ENCODE data around the gene BTBD7. TPM values are rescaled to one million over a fixed set of nuclear protein-coding genes. Genes with fewer than 3 reads are reported as not detected.

Gene BTBD7, protein sequence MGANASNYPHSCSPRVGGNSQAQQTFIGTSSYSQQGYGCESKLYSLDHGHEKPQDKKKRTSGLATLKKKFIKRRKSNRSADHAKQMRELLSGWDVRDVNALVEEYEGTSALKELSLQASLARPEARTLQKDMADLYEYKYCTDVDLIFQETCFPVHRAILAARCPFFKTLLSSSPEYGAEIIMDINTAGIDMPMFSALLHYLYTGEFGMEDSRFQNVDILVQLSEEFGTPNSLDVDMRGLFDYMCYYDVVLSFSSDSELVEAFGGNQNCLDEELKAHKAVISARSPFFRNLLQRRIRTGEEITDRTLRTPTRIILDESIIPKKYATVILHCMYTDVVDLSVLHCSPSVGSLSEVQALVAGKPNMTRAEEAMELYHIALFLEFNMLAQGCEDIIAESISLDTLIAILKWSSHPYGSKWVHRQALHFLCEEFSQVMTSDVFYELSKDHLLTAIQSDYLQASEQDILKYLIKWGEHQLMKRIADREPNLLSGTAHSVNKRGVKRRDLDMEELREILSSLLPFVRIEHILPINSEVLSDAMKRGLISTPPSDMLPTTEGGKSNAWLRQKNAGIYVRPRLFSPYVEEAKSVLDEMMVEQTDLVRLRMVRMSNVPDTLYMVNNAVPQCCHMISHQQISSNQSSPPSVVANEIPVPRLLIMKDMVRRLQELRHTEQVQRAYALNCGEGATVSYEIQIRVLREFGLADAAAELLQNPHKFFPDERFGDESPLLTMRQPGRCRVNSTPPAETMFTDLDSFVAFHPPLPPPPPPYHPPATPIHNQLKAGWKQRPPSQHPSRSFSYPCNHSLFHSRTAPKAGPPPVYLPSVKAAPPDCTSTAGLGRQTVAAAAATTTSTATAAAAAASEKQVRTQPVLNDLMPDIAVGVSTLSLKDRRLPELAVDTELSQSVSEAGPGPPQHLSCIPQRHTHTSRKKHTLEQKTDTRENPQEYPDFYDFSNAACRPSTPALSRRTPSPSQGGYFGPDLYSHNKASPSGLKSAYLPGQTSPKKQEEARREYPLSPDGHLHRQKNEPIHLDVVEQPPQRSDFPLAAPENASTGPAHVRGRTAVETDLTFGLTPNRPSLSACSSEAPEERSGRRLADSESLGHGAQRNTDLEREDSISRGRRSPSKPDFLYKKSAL
- total RNA-seq (2014; rRNA removed; shearing (Covaris generic)): 13.7 and 16.8 TPM in 2 replicates
- polyA plus RNA-seq (2015; cell fraction: cytosol; rRNA removed): 12.8 and 15.4 TPM in 2 replicates
- polyA plus RNA-seq (2015; cell fraction: nucleus; rRNA removed): 14.1 and 14.6 TPM in 2 replicates

DNA sequence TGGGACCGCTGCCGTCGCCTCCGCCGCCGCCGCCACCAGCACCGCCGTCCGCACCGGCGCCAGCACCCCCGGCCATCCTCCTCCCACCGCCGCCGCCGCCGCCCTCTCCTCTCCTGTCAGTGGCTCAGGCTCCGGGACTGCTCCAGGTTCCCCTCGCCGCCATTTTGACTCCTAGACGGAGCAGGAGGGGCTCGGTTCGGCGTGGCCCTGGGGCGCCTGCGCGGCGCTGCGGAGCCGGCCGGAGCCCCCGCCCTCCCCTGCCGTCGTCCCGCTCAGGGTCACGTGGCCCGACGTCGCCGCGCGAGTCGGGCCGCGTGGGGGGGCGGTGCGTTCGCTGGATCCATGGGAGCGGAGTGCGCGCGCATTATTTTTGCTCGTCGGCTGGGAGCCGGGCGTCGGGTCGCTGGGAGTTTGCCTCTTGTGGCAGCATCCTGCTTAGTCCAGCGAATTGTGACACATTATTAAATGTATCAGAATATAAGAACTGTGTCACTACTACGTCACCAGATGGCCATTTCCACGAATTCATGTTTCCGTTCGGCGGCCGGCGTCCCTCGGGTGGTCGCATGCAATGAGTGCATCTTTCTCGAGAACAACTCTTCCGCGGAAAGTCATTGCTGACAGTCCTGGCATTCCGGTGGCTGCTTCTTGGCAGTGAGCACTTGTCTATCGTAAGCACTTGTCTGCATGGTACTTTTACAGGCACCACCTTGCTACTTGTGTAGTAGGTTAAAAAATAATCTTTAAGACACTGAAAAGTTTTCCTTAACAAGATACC is at the start of gene BTBD7:
Gene BTBD7, minus strand, starts transcription at position 184 of the 778 bp plus-strand sequence. CDS start 36,985 bp downstream, outside the sequence.
- peak; percentile 94 for DNase-seq (ENCODE audit: low read depth)

DNA sequence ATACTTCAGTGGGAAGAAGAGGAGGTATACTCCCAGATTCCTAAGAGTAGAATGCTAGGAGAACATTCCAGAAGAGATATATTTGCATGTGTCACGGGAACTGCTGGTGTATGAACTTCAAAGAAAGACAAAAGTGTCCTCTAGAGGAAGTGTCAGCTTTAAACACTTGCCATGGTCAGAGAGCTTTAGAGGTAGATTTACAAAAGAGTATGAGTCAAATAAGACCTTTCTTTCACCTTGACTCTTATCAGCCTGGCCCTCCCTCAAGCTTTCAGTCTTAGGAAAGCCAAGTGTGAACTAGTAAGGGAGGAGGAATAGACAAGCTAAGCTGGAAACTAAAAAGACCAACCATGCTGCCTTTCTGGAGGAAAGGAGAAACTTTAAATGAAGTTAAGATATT is 48.8 kb upstream of the BTBD7 start:
- DNase-seq (ENCODE audit: low read depth): no peak

DNA sequence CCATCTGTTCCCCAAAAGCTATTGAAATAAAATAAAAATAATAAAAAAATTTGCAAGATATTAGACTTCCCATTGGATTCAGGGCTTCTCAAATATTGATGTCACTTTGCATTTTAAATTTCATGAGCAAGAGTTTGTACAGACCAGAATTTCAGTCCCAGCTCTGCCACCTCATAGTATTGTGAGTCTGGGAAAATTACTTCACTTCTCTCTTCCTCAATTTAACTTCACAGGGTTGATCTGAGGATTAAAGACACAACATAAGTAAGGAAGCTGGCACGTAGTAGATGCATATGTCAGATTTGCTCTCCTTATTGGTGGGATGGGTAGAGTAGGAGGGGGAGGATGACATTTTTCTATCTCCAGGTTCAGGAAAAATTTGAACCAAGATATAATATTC is 47.0 kb upstream of the BTBD7 start:
- no peak for DNase-seq (ENCODE audit: low read depth)

DNA sequence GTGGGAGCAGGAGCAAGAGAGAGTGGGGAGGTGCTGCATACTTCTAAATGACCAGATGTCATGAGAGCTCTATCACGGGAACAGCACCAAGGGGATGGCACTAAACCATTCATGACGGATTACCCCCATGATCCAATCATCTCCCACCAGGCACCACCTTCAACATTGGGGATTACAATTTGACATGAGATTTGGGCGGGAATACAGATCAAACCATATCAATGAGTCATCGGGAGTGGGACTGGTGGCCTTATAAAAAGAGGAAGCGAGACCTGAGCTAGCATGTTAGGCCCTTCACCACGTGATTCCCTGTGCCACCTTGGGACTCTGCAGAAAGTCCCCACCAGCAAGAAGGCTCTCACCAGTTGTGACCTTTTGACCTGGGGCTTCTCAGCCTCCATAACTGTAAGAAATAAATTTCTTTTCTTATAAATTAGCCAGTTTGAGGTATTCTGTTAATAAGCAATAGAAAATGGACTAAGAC is 42.9 kb upstream of the BTBD7 start:
- peak; percentile 13 for DNase-seq (ENCODE audit: low read depth)

DNA sequence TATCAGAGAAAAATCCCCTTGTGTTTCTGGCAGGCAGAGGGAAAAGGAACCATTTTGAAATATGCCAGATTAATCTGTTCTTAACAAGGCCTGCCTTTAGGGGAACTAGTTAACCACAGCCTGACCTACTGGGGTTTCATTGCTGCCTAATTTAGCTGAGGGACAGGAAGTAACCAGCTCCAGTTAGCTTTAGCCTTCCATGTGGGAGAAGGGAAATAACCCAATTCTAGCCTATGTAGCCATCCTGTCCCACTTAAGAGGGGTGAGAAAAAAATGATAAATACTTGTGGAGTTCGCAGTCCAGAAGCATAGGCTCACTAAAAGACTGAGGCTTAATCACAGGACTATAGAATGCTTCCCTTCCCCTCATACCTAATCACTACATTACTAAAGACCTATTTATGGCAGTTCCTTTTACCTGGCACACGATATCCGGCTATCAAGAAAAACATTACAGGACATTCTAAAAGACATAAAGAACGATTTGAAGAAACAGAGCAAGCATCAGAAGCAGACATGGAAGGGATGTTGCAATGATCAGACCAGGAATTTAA is 37.0 kb upstream of the BTBD7 start:
- DNase-seq (ENCODE audit: low read depth): no peak

DNA sequence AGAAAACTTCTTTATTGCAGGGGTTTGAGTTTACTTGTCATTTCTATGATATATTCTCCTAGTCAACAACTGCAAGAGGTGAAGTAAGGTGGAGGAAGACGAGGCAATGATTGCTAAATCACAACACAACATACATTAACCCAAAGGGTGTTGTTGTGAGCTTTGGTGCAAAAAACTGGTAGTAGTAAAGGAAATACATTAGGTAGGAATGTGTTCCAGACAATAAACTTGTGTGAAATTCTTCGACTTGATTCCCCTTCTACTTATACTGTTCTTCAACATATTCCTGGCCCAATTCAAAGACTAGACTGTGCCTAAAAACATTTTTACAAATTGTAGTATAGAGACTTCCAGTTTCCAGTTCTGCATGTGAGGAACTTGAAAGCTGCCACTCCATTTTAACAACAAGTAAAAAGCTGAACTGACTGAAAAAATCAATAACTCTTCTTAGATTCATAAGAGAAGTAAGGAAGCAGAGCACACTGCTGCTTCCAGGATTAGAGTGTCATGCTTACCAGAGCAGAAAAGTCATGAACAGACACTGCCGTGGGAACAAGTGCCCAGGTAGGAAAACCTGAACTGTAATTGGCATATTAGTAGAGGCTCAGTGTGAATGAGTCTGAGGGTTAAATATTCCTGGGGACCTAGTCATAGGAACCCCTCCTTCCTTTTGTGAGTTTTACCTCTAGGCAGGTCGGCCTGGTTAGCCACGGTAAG is 36.3 kb upstream of the BTBD7 start:
- no peak for DNase-seq (ENCODE audit: low read depth)

DNA sequence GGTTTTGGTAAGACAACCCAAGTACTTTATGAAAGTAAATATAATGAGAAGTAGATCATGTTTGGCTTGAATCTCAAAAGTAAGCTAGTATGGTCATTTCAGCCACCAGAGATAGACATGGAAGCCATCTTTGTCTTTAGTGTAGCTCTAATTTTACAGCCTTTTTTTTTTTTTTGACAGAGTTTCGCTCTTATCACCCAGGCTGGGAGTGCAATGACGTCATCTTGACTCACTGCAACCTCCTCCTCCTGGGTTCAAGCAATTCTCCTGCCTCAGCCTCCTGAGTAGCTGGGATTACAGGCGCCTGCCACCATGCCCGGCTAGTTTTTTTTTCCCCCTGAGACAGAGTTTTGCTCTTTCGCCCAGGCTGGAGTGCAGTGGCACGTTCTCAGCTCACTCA is 22.0 kb upstream of the BTBD7 start:
- peak; percentile 60 for DNase-seq (ENCODE audit: low read depth)

DNA sequence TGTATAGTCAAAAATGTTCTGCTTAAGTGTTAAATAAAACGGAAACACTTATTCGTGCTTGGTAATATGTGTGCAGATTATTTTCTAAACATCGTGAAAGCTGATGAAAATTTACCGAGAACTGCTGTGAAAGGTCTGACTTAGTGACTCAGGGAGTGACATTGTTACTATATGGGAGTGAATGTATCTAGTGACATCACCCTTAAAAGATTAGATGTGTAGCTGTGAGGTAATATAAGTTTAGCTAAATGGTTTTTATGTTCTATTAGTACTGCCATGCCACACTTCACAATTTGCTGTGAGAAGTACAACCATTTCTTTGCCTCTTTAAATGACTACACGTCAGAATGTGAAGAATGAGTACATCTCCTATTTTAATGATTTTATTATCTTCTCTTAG is 15.5 kb upstream of the BTBD7 start:
- no peak for DNase-seq (ENCODE audit: low read depth)

DNA sequence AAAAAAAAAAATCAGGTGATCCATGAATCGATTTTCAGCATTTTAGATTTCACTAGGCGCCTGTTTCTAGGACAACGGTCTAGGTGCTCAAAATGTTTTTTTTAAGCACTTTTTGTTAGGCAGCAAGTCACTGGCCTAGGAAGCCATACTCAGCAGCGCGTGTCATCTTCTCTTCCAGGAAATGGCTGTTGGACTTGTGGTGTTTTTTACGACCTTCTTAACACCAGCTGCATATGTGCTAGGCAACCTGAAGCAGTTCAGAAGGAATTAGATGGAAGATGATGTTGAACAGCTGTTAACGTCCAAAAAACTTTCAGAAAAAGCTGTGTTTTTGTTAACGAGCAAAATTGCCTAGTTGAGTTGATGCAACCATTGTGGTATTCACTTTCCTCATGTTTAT is 15.0 kb upstream of the BTBD7 start:
- no peak for DNase-seq (ENCODE audit: low read depth)

DNA sequence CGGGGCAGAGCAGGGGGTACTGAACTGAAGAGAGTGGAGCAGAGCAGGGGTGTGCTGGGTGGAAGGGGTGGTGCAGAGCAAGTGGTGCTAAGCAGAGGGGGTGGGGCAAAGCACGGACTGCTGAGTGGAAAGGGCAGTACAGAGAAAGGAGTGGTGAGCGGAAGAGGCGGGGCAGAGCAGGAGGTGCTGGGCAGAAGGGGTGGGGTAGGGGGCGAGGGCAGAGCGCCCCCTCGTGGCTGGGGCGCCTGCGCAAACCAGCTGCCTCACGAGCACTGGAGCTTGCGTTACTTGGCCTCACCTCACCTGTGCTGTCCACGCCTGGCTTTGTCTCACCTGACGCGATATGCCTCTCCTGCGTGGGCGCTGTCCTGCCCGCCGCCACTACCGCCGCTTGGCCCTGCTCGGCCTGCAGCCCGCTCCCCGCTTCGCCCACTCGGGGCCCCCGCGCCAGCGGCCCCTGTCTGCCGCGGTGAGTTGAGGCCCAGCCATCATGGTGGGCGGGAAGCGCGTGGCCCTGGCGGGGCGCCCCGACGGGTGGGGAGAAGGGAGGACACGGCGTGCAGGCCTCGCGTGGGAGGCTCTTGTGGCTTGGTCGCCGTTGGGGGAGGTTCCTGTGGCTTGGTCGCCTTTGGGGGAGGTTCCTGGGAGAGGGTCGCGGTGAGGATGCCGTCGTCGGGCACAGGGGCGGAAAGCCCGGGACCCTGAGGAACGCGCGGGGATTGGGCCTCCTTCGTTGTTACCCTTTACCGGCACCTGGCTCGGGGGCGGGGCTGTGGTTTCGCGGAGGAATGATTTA is 14.3 kb upstream of the BTBD7 start, which contains the start of gene COX8C:
Gene COX8C, plus strand, starts transcription at position 257 of the 796 bp plus-strand sequence. Its CDS starts 87 bp downstream, at position 344.
- DNase-seq (ENCODE audit: low read depth): no peak

DNA sequence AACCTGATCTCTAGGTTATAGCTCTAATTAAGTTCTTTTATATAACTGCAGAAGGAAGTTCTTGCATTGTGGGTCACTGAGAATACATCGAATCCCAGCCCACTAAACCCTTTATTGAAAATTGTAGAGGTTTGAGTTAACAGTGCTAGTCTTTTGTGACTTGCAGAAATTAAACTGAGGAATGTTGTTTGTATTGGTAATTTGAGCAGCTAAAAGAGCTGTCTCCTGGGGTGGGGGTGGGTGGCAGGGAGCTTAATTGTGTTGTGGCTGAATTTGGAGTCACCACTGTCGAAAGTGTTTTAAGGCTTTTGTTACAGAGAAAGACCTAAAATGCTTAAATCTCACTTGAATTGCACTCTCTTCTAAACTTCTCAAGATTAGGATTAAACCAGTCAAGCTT is 11.0 kb upstream of the BTBD7 start:
- DNase-seq (ENCODE audit: low read depth): no peak

DNA sequence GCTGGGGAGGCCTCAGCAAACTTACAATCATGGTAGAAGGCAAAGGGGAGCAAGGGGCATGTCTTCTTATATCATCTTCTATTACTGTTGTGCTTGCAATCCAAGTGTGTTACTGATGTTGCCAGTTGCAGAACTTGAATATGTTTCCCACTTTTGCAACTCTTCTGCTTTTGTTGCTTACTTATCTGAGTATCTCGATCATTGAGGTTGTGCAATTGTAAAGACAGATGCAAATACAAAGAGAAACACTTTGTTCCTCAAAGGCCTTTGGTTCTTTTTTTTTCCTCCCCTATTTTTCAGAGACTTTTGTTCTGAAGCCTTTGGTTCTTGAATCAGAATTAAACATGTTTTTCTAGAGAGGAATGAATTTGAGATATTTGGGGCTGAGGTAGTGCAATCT is 10.4 kb upstream of the BTBD7 start:
- DNase-seq (ENCODE audit: low read depth): no peak

DNA sequence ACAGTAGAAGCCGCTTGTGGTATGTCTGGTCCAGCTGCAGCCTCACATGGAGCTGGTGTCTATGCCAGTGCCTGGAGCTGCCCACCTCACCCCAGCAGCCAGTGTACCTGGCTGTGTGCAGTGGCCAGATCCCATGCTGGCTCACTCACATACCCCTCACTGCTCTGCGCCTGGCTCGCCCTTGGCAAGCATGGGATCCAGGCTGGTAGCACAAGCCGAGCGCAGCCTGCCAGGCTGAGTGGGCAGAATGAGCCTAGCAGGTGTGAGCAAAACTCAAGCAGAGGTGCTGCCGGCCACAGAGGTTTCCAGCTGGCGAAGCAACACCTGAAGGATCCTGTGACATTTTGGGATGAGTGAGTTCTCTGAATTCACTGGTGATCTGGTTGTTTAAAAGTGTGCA is 5.0 kb upstream of the BTBD7 start:
- DNase-seq (ENCODE audit: low read depth): no peak

DNA sequence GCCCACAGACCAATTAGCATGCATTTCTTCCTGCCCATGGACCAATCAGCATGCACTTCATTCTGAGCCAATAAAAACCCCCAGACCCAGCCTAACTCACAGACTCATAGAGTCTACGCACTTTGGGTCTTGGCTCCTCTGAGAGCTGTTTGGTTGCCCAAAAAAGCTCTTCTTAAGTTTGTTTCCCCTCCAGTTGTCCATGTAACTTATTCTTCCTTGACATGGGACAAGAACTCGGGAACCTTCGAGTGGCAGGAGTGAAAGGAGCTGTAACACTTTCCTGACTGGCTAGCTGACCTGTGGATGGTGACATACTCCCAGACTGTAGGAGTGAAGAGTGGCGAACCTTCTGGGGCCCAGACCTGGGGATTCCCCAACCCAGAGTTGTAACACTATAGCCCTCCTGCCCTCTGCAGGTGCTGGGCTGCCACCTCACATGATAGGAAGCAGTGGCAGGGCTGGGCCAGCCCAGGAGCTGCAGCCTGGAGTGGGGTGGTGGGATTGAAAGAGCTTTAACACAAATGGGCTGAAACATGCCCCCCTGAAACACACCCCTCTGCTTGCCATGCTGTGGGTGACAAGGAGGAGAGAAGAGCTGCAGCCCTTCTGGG is 4.4 kb upstream of the BTBD7 start:
- no peak for DNase-seq (ENCODE audit: low read depth)

DNA sequence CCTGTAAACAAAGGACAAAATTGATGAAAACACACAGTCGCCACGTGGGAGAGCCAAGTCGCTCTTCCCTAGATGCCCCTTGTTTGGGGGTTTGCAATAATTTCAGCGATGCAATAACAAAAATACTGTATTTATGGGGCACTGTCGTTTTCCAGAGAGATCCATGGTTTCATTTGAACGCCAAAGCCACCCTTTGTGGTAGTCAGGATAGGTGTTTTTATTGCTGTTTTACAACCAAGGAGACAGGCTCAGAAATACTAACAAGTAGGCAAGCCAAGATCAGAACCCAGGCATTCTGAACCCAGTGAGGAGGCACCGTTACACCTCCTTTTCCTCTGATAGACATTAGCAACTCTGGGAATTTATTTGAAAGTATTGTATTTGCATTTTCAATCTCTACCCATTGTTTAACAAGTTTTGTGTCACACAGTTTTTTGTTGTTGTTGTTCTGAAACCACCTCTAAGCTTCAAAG is 831 bp upstream of the BTBD7 start:
- no peak for DNase-seq (ENCODE audit: low read depth)

DNA sequence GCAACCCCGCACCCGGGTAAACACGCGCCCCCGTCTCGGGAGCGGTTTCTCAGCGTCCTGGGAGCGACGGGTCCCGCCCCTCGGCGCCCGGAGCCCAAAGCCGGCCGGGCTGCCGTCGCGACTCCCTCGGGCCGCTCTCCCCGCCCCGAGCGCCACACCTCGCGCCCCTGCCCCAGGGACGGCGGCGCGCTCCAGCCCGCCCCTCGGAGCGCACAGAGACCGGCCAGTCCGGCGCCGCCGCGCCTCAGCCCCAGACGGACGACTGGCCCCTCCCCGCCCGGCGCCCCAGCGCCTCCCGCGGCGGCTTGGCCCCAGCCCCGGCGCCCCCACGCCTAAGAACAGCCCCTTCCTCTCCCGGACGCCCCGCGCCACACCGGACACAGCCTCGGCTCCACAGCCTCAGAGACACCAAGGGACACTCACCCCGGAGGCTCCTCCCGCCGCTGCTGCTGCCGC is 411 bp downstream of the BTBD7 start:
- DNase-seq (ENCODE audit: low read depth): peak; percentile 29

DNA sequence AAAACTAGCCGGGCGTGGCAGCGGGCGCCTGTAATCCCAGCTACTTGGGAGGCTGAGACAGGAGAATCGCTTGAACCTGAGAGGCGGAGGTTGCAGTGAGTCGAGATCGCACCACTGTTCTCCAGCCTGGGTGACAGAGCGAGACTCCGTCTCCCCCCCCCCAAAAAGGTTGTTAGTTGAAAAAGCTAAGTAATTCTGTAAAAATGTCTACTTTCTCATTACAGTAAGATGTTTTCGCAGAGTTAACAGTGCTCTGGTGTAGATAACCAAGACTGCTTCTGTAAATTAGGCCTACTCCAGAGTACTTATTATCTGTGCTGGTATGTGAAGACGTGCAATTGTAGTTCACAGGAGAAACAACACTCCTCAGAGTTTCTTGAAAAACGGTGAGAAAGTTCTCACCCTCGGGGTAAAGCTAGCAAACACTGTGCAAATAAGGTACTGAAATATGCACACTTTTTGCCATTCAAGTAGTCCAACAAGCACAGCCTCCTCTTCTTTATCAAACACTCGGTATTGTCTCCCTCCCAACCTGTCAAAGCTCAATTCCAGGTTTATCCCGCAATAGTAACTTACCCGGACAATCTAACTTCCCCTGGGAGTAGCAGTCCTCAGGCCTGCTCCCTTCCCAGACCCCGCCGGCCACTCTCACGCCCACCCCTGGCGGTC is 974 bp downstream of the BTBD7 start:
- DNase-seq (ENCODE audit: low read depth): no peak
